MM.1S (cell line): Measurements from ENCODE around the gene CEP170B.

Source experiments
- CTCF ChIP-seq: fragments of 300-600 bp; sonication (generic); IDR thresholded peaks from 2 replicates; pipeline ENCODE4 v1.5.1; 2016; ENCODE audit warnings: antibody characterized with exemption, low read length, mixed read lengths
- EZH2 ChIP-seq: fragments of 300-600 bp; sonication (generic); optimal IDR thresholded peaks from 2 replicates; pipeline ENCODE3; 2017; ENCODE audit warnings: low read depth, mild to moderate bottlenecking, antibody characterized with exemption, low read length, mixed read lengths
- EZH2phosphoT487 ChIP-seq: fragments of 300-600 bp; sonication (generic); IDR thresholded peaks from 2 replicates; pipeline ENCODE4 v1.6.1; 2018; ENCODE audit warnings: antibody characterized with exemption, low read length

GRCh38 chr14:104881369-104881979, 16.4 kb downstream of the CEP170B start:
- TF ChIP-seq CTCF (no peak), EZH2 (no peak), EZH2phosphoT487 (no peak)
